ENCODE data around the gene CASK. TPM values are rescaled to one million over a fixed set of nuclear protein-coding genes. Genes with fewer than 3 reads are reported as not detected.

Gene CASK
- polyA plus RNA-seq, 1 donor from 2014 or later, result 58.3 TPM

DNA sequence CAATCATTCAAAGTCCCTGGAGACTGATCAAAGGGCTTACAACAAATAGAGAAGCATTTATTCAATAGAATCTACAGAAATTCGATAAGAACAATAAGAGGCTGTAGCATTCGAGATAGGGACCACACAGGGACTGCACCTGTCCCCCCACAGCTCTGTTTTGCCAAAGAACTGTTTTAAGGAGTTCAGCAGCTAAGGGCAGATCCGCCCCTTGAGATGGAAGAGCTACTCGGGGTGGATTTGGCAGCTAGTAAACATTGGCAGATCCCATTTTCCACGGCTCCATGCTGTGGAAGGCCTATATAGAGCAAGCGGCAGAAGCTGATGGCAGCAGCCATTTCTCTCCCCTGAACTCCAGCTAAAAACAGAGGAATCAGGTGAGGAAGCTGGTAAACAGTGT is 123.7 kb downstream of the CASK start:
- Histone ChIP-seq H3K4me3 (ENCODE audit: low read length) (no peak overlapping the region), H3K27ac (ENCODE audit: low read length) (no peak overlapping the region), H3K9me2 (ENCODE audit: insufficient read depth, low read length) (no peaks in the 10 kb centered on the region), H4K20me1 (ENCODE audit: insufficient read depth) (no peaks in the 10 kb centered on the region), H3K36me3 (ENCODE audit: insufficient read depth, low read length) (no peaks in the 10 kb centered on the region), H3K4me2 (ENCODE audit: low read length) (no peak overlapping the region), H3K79me2 (replicated peaks; ENCODE audit: insufficient read depth, low read length) (peaks cover 4% of the 10 kb centered on the region), H3K27me3 (ENCODE audit: insufficient read depth, low read depth, low read length) (no peaks in the 10 kb centered on the region), H3K9me3 (ENCODE audit: low read length) (no peaks in the 10 kb centered on the region), H3F3A (ENCODE audit: insufficient read depth, low read length, poor library complexity, severe bottlenecking) (no peaks in the 10 kb centered on the region), H3K9ac (ENCODE audit: low read length) (no peak overlapping the region), H2AFZ (ENCODE audit: low read depth, low read length) (no peak overlapping the region)
- TF ChIP-seq MXI1 (conservative IDR thresholded peaks at IDR 0.05; ENCODE audit: poor library complexity, severe bottlenecking), result no peak
- no peak for TF ChIP-seq EP300 (conservative IDR thresholded peaks at IDR 0.05; ENCODE audit: poor library complexity, severe bottlenecking)
- no peak for TF ChIP-seq CTCF (IDR thresholded peaks at IDR 0.05; ENCODE audit: poor library complexity, severe bottlenecking)
- TF ChIP-seq REST (IDR thresholded peaks at IDR 0.05; ENCODE audit: borderline replicate concordance), result no peak
- TF ChIP-seq POLR2AphosphoS5 (IDR thresholded peaks at IDR 0.05), result no peak
- no peak for TF ChIP-seq SMC3 (conservative IDR thresholded peaks at IDR 0.05; ENCODE audit: poor library complexity)
- TF ChIP-seq RAD21 (conservative IDR thresholded peaks at IDR 0.05), result no peak
- TF ChIP-seq EZH2 (IDR thresholded peaks at IDR 0.05; ENCODE audit: borderline replicate concordance, insufficient read depth, low read length, poor library complexity, severe bottlenecking), result no peak
- TF ChIP-seq TAF1 (IDR thresholded peaks at IDR 0.05; ENCODE audit: low read depth), result no peak

DNA sequence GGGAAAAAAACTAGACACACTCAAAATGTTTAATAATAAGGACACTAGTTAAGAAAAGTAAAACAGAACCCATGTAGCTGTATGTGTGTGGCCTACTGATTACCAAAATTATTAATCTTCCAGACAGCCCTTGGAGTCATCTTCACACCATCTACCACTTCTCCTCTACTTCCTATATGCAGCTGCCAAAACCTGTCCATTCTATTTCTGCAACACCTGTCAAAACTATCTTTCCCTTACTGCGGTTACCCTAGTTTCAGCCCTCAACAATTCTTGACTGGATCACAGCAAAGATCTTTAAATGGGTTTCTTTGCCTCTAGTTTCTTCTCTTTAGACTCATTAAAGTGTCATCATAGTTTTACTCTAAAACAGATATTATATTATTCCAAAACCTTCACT is 126.8 kb downstream of the CASK start:
- H3K27me3 ChIP-seq (ENCODE audit: insufficient read depth, low read depth, low read length), result no peaks in the 10 kb centered on the region
- H2AFZ ChIP-seq (ENCODE audit: low read depth, low read length), result no peak overlapping the region
- TF ChIP-seq REST (IDR thresholded peaks at IDR 0.05; ENCODE audit: borderline replicate concordance) (no peak), CTCF (IDR thresholded peaks at IDR 0.05; ENCODE audit: poor library complexity, severe bottlenecking) (no peak), EP300 (conservative IDR thresholded peaks at IDR 0.05; ENCODE audit: poor library complexity, severe bottlenecking) (no peak), TAF1 (IDR thresholded peaks at IDR 0.05; ENCODE audit: low read depth) (no peak), RAD21 (conservative IDR thresholded peaks at IDR 0.05) (no peak), EZH2 (IDR thresholded peaks at IDR 0.05; ENCODE audit: borderline replicate concordance, insufficient read depth, low read length, poor library complexity, severe bottlenecking) (no peak), POLR2AphosphoS5 (IDR thresholded peaks at IDR 0.05) (no peak), MXI1 (conservative IDR thresholded peaks at IDR 0.05; ENCODE audit: poor library complexity, severe bottlenecking) (no peak), SMC3 (conservative IDR thresholded peaks at IDR 0.05; ENCODE audit: poor library complexity) (no peak)
- H3K79me2 ChIP-seq (replicated peaks; ENCODE audit: insufficient read depth, low read length), result peaks cover 10% of the 10 kb centered on the region
- no peaks in the 10 kb centered on the region for H3K9me3 ChIP-seq (ENCODE audit: low read length)
- H3K4me3 ChIP-seq (ENCODE audit: low read length), result no peak overlapping the region
- H3K9ac ChIP-seq (ENCODE audit: low read length), result no peak overlapping the region
- H3K27ac ChIP-seq (ENCODE audit: low read length), result no peak overlapping the region
- no peak overlapping the region for H3K4me2 ChIP-seq (ENCODE audit: low read length)
- H4K20me1 ChIP-seq (ENCODE audit: insufficient read depth), result no peaks in the 10 kb centered on the region
- H3K36me3 ChIP-seq (ENCODE audit: insufficient read depth, low read length), result no peaks in the 10 kb centered on the region
- H3K9me2 ChIP-seq (ENCODE audit: insufficient read depth, low read length), result no peaks in the 10 kb centered on the region
- H3F3A ChIP-seq (ENCODE audit: insufficient read depth, low read length, poor library complexity, severe bottlenecking), result no peaks in the 10 kb centered on the region
